MM.1S (cell line): ENCODE measurements around the gene TAGLN3.

ENCODE experiments used
- DNase-seq: peaks from one replicate; pipeline ENCODE4 v3.0.0-alpha.2; 2015
- H2AFZ ChIP-seq: fragments of 300-600 bp; sonication (generic); 2 replicates; pipeline ENCODE4 v1.6.0; 2016; ENCODE audit warnings: antibody characterized with exemption, low read length
- H3F3A ChIP-seq: fragments of 300-600 bp; sonication (generic); 2 replicates; pipeline ENCODE4 v1.6.1; 2016; ENCODE audit warnings: mild to moderate bottlenecking, antibody characterized with exemption, low read length, moderate library complexity, mixed read lengths; ENCODE audit not compliant: insufficient read depth
- H3K27ac ChIP-seq: fragments of 300-600 bp; sonication (generic); 2 replicates; pipeline ENCODE4 v1.5.1; 2016; ENCODE audit warnings: mild to moderate bottlenecking, low read length
- H3K27me3 ChIP-seq: fragments of 300-600 bp; sonication (generic); replicated peaks from 2 replicates; pipeline ENCODE4 v1.6.0; 2016; ENCODE audit warnings: low read length; ENCODE audit not compliant: insufficient read depth
- H3K36me3 ChIP-seq: fragments of 300-600 bp; sonication (generic); replicated peaks from 2 replicates; pipeline ENCODE4 v1.6.1; 2016; ENCODE audit warnings: mild to moderate bottlenecking, low read length, mixed read lengths; ENCODE audit not compliant: insufficient read depth
- H3K4me1 ChIP-seq: fragments of 300-600 bp; sonication (generic); 2 replicates; pipeline ENCODE4 v1.6.1; 2016; ENCODE audit warnings: low read length, mixed read lengths
- H3K4me2 ChIP-seq: fragments of 300-600 bp; sonication (generic); 2 replicates; pipeline ENCODE4 v1.6.0; 2016; ENCODE audit warnings: low read depth, low read length
- H3K4me3 ChIP-seq: fragments of 300-600 bp; sonication (generic); 2 replicates; pipeline ENCODE4 v1.5.1; 2016; ENCODE audit warnings: low read length, mixed read lengths
- H3K79me2 ChIP-seq: fragments of 300-600 bp; sonication (generic); 2 replicates; pipeline ENCODE4 v1.6.1; 2016; ENCODE audit warnings: mixed run types, low read length, mixed read lengths
- H3K9ac ChIP-seq: fragments of 300-600 bp; sonication (generic); 2 replicates; pipeline ENCODE4 v1.6.1; 2016; ENCODE audit warnings: low read length, mixed read lengths
- H3K9me2 ChIP-seq: fragments of 300-600 bp; sonication (generic); replicated peaks from 2 replicates; pipeline ENCODE4 v1.6.1; 2016; ENCODE audit warnings: mild to moderate bottlenecking, low read length, mixed read lengths; ENCODE audit not compliant: insufficient read depth
- H3K9me3 ChIP-seq: fragments of 300-600 bp; sonication (generic); replicated peaks from 2 replicates; pipeline ENCODE4 v1.6.1; 2016; ENCODE audit warnings: mild to moderate bottlenecking, low read length, mixed read lengths; ENCODE audit not compliant: insufficient read depth
- H4K20me1 ChIP-seq: fragments of 300-600 bp; sonication (generic); 2 replicates; pipeline ENCODE4 v1.6.1; 2016; ENCODE audit warnings: mild to moderate bottlenecking, low read length, moderate library complexity, mixed read lengths; ENCODE audit not compliant: insufficient read depth
- EZH2 ChIP-seq: fragments of 300-600 bp; sonication (generic); optimal IDR thresholded peaks from 2 replicates; pipeline ENCODE3; 2017; ENCODE audit warnings: low read depth, mild to moderate bottlenecking, antibody characterized with exemption, low read length, mixed read lengths
- EZH2phosphoT487 ChIP-seq: fragments of 300-600 bp; sonication (generic); IDR thresholded peaks from 2 replicates; pipeline ENCODE4 v1.6.1; 2018; ENCODE audit warnings: antibody characterized with exemption, low read length
- TF ChIP-seq, protein P1 (sequence below): fragments of 300-600 bp; sonication (generic); IDR thresholded peaks from 2 replicates; pipeline ENCODE4 v1.5.1; 2016; ENCODE audit warnings: antibody characterized with exemption, low read length, mixed read lengths

Gene TAGLN3

DNA sequence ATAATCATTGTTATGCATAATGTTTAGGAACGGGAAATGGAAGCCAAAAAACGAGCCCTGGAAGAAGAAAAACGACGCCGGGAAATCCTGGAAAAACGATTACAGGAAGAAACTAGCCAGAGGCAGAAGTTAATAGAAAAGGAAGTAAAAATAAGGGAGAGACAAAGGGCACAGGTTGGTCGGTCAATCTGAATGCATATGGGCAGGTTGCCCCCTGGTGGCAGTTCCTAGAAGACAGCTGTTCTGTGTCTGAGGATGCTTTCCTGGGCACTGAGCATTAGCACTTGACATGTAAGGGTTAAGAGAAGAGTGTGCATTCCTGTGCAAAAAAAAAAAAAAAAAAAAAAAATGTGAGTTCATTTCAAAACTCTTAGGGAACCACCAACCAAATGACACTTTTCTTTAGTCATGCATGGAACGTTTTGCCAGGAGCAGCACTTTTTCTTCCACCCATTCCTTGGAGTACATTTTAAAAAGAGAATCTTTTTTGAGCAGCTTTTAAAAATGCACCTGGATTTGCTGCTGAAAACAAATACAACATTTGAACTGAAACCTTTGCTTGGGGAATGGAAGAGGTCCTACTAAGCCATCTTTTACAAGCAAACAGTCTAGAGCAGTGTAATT lies 31.0 kb upstream of the TAGLN3 start:
- H4K20me1 ChIP-seq, result no peaks in the 10 kb centered on the region
- DNase-seq, result peak; percentile 79
- no peaks in the 10 kb centered on the region for H3K79me2 ChIP-seq
- no peaks in the 10 kb centered on the region for H3K4me1 ChIP-seq
- H3K27me3 ChIP-seq, result no peaks in the 10 kb centered on the region
- no peak overlapping the region for H3K4me3 ChIP-seq
- no peak overlapping the region for H3K9ac ChIP-seq
- H3K27ac ChIP-seq, result no peak overlapping the region
- H2AFZ ChIP-seq, result no peak overlapping the region
- TF ChIP-seq, protein P1, sequence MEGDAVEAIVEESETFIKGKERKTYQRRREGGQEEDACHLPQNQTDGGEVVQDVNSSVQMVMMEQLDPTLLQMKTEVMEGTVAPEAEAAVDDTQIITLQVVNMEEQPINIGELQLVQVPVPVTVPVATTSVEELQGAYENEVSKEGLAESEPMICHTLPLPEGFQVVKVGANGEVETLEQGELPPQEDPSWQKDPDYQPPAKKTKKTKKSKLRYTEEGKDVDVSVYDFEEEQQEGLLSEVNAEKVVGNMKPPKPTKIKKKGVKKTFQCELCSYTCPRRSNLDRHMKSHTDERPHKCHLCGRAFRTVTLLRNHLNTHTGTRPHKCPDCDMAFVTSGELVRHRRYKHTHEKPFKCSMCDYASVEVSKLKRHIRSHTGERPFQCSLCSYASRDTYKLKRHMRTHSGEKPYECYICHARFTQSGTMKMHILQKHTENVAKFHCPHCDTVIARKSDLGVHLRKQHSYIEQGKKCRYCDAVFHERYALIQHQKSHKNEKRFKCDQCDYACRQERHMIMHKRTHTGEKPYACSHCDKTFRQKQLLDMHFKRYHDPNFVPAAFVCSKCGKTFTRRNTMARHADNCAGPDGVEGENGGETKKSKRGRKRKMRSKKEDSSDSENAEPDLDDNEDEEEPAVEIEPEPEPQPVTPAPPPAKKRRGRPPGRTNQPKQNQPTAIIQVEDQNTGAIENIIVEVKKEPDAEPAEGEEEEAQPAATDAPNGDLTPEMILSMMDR, result peak; percentile 90
- TF ChIP-seq EZH2 (no peak), EZH2phosphoT487 (no peak)
- no peaks in the 10 kb centered on the region for H3K9me2 ChIP-seq
- no peak overlapping the region for H3K4me2 ChIP-seq
- no peaks in the 10 kb centered on the region for H3K36me3 ChIP-seq
- H3F3A ChIP-seq, result no peaks in the 10 kb centered on the region
- no peaks in the 10 kb centered on the region for H3K9me3 ChIP-seq

DNA sequence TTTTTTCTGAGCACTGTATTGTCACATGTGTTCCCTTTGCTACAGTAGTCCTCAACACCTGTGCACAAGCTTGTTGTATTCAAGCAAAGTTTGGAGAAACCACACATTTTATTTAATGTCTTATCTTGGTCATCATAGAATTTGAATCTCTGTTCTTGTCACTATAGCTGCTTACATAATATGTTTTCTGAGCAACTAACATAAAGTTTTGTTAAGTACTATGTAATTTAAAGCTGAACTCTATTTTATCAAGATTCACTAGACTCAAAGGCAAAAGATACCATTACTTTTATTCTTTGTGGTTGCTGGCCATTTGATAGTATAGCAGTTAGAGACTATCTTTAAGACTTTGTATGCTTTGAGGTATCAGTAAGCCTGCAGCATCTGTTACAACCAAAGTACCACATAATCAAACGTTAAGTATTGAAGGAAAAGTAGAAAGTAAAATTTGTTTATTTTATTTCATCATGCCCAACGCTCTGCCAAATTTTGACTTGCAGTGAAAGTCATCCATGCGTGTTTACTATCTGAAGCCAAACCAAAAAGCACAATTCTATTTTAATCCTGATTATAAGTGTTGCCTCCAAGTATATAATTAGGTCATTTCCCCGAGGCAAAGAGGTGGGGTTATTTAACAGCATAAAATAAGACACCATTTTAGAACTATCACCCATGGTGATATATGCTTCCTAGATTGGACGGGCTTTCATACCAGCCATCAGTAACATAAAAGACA lies 30.2 kb upstream of the TAGLN3 start:
- TF ChIP-seq, protein P1, result no peak
- TF ChIP-seq EZH2 (no peak), EZH2phosphoT487 (no peak)
- no peak for DNase-seq

DNA sequence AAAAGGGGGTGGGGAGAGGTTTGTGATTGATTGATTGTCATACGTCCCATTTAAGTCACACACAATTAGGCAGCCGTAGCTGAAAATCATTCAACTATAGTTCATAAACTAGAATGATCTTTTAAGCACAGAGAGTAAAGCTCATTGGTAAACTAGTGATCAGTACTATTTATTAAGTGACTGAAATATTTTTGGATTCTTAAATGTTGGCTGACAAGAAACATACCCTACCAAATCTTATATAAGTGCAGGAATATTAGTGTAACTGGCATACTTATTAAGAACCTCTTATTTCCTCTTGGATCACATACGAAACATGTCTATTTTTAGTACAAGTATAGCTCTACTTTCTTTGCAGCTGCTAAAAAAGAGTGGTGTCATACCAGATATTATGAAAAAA lies 28.3 kb upstream of the TAGLN3 start:
- DNase-seq, result no peak
- TF ChIP-seq EZH2phosphoT487, result no peak
- Histone ChIP-seq H3F3A (no peaks in the 10 kb centered on the region), H2AFZ (no peak overlapping the region), H3K36me3 (no peaks in the 10 kb centered on the region), H3K4me2 (no peak overlapping the region), H3K9me2 (no peaks in the 10 kb centered on the region), H3K4me3 (no peak overlapping the region), H3K9ac (no peak overlapping the region), H3K79me2 (no peaks in the 10 kb centered on the region), H4K20me1 (no peaks in the 10 kb centered on the region), H3K27ac (no peak overlapping the region), H3K4me1 (no peaks in the 10 kb centered on the region), H3K9me3 (no peaks in the 10 kb centered on the region), H3K27me3 (no peaks in the 10 kb centered on the region)

More for the DNA sequence above, 30.2 kb upstream of the TAGLN3 start:
- Histone ChIP-seq H3K9me2 (no peaks in the 10 kb centered on the region), H3K27ac (no peak overlapping the region), H3K4me2 (no peak overlapping the region), H3K36me3 (no peaks in the 10 kb centered on the region), H3K4me3 (no peak overlapping the region), H3K4me1 (no peaks in the 10 kb centered on the region), H3K9ac (no peak overlapping the region), H3K9me3 (no peaks in the 10 kb centered on the region), H3K79me2 (no peaks in the 10 kb centered on the region), H4K20me1 (no peaks in the 10 kb centered on the region), H3K27me3 (no peaks in the 10 kb centered on the region), H3F3A (no peaks in the 10 kb centered on the region), H2AFZ (no peak overlapping the region)

DNA sequence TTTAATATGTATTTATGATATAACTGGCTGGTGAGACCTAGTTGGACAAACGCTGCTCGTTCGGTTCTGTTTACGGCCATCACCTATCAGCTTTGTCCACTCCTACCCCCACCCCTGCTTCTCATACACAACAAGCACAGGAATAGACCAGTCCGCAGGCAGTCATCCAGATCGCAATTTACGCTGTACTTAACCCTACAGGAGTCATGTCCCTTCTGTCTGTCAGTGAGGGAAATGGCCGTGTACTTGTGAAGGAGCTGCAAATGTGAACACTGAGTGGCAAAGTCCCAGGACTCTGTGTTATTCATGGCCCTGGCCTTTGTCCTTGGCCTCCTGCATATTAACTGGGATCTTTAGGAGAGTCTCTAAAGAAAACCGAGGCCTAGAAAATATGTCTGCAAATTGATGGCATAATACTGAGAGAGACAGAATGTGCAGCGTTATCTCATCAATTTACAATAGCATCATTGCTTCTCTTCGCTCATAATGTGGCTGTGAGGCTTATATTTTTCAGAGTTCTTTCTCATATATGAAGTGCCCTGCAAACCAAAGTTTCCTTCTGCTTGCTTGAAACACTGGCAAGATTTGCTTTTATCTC lies 27.1 kb upstream of the TAGLN3 start:
- no peaks in the 10 kb centered on the region for H3K9me3 ChIP-seq
- H3K79me2 ChIP-seq, result no peaks in the 10 kb centered on the region
- DNase-seq, result no peak
- no peak for TF ChIP-seq EZH2phosphoT487
- no peak for TF ChIP-seq EZH2
- TF ChIP-seq, protein P1, result no peak
- H3K27me3 ChIP-seq, result no peaks in the 10 kb centered on the region
- no peak overlapping the region for H2AFZ ChIP-seq
- H3K9me2 ChIP-seq, result no peaks in the 10 kb centered on the region
- H3K4me2 ChIP-seq, result no peak overlapping the region
- no peak overlapping the region for H3K9ac ChIP-seq
- no peaks in the 10 kb centered on the region for H3F3A ChIP-seq
- no peak overlapping the region for H3K4me3 ChIP-seq
- H4K20me1 ChIP-seq, result no peaks in the 10 kb centered on the region
- no peaks in the 10 kb centered on the region for H3K4me1 ChIP-seq
- H3K27ac ChIP-seq, result no peak overlapping the region
- H3K36me3 ChIP-seq, result no peaks in the 10 kb centered on the region
